ENCODE measurements around the gene LILRB4. TPM values are rescaled to one million over a fixed set of nuclear protein-coding genes. Genes with fewer than 3 reads are reported as not detected.

LILRB4 gene
- total and polyA plus RNA-seq, 2 of the 4 experiments (the other 2 are of a cell fraction) = not detected

GRCh38 chr19:54684527-54684926 lies 21.7 kb downstream of the LILRB4 start:
- 0 out of 2 replicates have a peak, but pooled peaks cover 3% of the 10 kb centered on the region for H3K9me3 ChIP-seq (ENCODE audit: control insufficient read depth, insufficient read depth, low read length)
- no peak overlapping the region for H3K4me2 ChIP-seq (ENCODE audit: low read depth, low read length)
- no peaks in the 10 kb centered on the region for H3K79me1 ChIP-seq (ENCODE audit: low read depth in 1 of 2, low read length in 2 of 2)
- DNase-seq (no peak), ATAC-seq (ENCODE audit: low read depth) (no peak)
- TF ChIP-seq RFX5 (IDR thresholded peaks at IDR 0.05; ENCODE audit: low read depth, low read length) (no peak), RAD21 (IDR thresholded peaks at IDR 0.05; ENCODE audit: low read length) (no peak), SMC3 (IDR thresholded peaks at IDR 0.05; ENCODE audit: low read depth, low read length) (no peak), CHD1 (IDR thresholded peaks at IDR 0.05; ENCODE audit: low read depth, low read length) (no peak)
- no peaks in the 10 kb centered on the region for H4K20me1 ChIP-seq (ENCODE audit: insufficient read depth, low read length)
- no peak overlapping the region for H2AK5ac ChIP-seq (ENCODE audit: low read depth, low read length)
- H3K18ac ChIP-seq (ENCODE audit: low read depth, low read length) = no peak overlapping the region
- H2AFZ ChIP-seq (replicated peaks; ENCODE audit: low read length, poor library complexity) = no peak overlapping the region
- H3K14ac ChIP-seq (replicated peaks; ENCODE audit: low read depth, low read length) = no peak overlapping the region
- no peak overlapping the region for H3K56ac ChIP-seq (ENCODE audit: extremely low read depth, insufficient read depth, low read length)
- intact Hi-C loops (cut with micrococcal nuclease) (no loop called here), in situ Hi-C loops (cut with MboI; ENCODE audit: low sequenced_read_pairs) (no loop called here), dilution Hi-C loops (cut with HindIII; ENCODE audit: low sequenced_read_pairs, unreplicated experiment) (no loop called here)
- H4K8ac ChIP-seq (ENCODE audit: low read depth in 2 of 2, low read length in 2 of 2) = no peak overlapping the region
- H2BK5ac ChIP-seq (ENCODE audit: low read depth, low read length, poor library complexity, severe bottlenecking) = no peak overlapping the region
- no peaks in the 10 kb centered on the region for H3K36me3 ChIP-seq (ENCODE audit: control insufficient read depth, insufficient read depth, low read length)
- 0% methylated on average over 1 of the region's 3 CpGs; no CpG with 5 or more reads in 1 of the 2 experiments for WGBS, 2 experiments (ENCODE audit: extremely low coverage in 2 of 2, insufficient read length in 1 of 2)
- H3K4ac ChIP-seq (ENCODE audit: low read depth, low read length) = no peak overlapping the region
- no peak overlapping the region for H3K27ac ChIP-seq (ENCODE audit: insufficient read depth, low read length)
- ChIA-PET CTCF (no interaction called here), POLR2A (ENCODE audit: unreplicated experiment) (no interaction called here)
- H2BK15ac ChIP-seq (ENCODE audit: low read depth, low read length) = no peak overlapping the region
- no peak overlapping the region for H3K4me3 ChIP-seq (ENCODE audit: insufficient read depth, low read depth, low read length)
- H3K23ac ChIP-seq (ENCODE audit: low read depth, low read length) = no peak overlapping the region
- no peak overlapping the region for H4K5ac ChIP-seq (ENCODE audit: low read depth, low read length)
- no peaks in the 10 kb centered on the region for H3K4me1 ChIP-seq (ENCODE audit: control insufficient read depth, insufficient read depth, low read length)
- no peak overlapping the region for H2AK9ac ChIP-seq (replicated peaks; ENCODE audit: low read depth, low read length, poor library complexity)
- no peak overlapping the region for H2BK20ac ChIP-seq (ENCODE audit: low read depth, low read length)
- H2BK120ac ChIP-seq (ENCODE audit: low read depth, low read length) = no peak overlapping the region
- no peak overlapping the region for H3K9ac ChIP-seq (ENCODE audit: low read depth, low read length)
- H3K27me3 ChIP-seq (ENCODE audit: control insufficient read depth, insufficient read depth, low read length) = no peaks in the 10 kb centered on the region
- no peak overlapping the region for H4K91ac ChIP-seq (ENCODE audit: insufficient read depth, low read depth, low read length)
- no peaks in the 10 kb centered on the region for H3K9me1 ChIP-seq (ENCODE audit: insufficient read depth, low read length)
- BruUV-seq (replicated peaks) = no TSS peak

Measured in IMR-90 (cell line).